GM12878 (cell line): ENCODE results near the gene POLK. TPM values are rescaled to one million over a fixed set of nuclear protein-coding genes. Genes with fewer than 3 reads are reported as not detected.
"Not testable (repeated sequence)": the region's sequence is repeated elsewhere in the genome, so short reads cannot be mapped to it uniquely, and the experiment has no call there.

Source experiments
- ATAC-seq: fragments of 200-7000 bp; cut with Tn5 transposase; 3 replicates; pipeline ENCODE4 v1.9.1; 2020; ENCODE audit warnings: mild to moderate bottlenecking, moderate library complexity
- BruUV-seq: library from RNA; stranded (reverse); fragments of 400-500 nt; replicated peaks from 2 replicates; lab custom pipeline; 2021; lab: Mats Ljungman, UMichigan
- CTCF ChIA-PET: fragments of 300-600 bp; sonication (Branson Sonifier 250); formaldehyde crosslinking; extraction: SDS; loops from one replicate; lab custom pipeline; 2021; ENCODE audit warnings: inconsistent platforms; lab: Yijun Ruan, JAX
- POLR2A ChIA-PET: fragments of 350-600 bp; formaldehyde crosslinking; extraction: SDS; loops from one replicate; lab custom pipeline; 2021; ENCODE audit warnings: inconsistent platforms; lab: Charles Lee
- RAD21 ChIA-PET: fragments of 300-600 bp; sonication (Branson Sonifier 250); formaldehyde crosslinking; loops from one replicate; lab custom pipeline; 2023; ENCODE audit warnings: antibody characterized with exemption; ENCODE audit not compliant: unreplicated experiment; lab: Charles Lee
- SMC1A ChIA-PET: fragments of 300-600 bp; sonication (Branson Sonifier 250); formaldehyde crosslinking; loops from one replicate; lab custom pipeline; 2023; ENCODE audit not compliant: unreplicated experiment, uncharacterized antibody; lab: Charles Lee
- DNase-seq: peaks from one replicate; pipeline ENCODE4 v3.0.0-alpha.2; 2011; ENCODE audit warnings: low read depth, low spot score
- FAIRE-seq: peaks from 3 replicates; lab custom pipeline; 2011; peaks lifted over from hg19 to GRCh38; lab: Jason Lieb, UNC
- H2AFZ ChIP-seq: 2 replicates; pipeline ENCODE4 v1.6.0; 2011; ENCODE audit warnings: low read depth, low read length, control low read depth; ENCODE audit not compliant: control insufficient read depth
- H3K27ac ChIP-seq: 2 replicates; pipeline ENCODE4 v1.5.1; 2011; ENCODE audit warnings: control low read depth; ENCODE audit not compliant: control insufficient read depth, insufficient read depth
- H3K27me3 ChIP-seq, 2 experiments: replicated peaks in 1 of 2; 2 replicates each; pipeline versions ENCODE4 v1.6.0 to v1.6.1; 2011; ENCODE audit warnings: low read length in 1 of 2; ENCODE audit not compliant: control insufficient read depth in 2 of 2, insufficient read depth in 2 of 2
- H3K36me3 ChIP-seq, 2 experiments: 2 replicates each; pipeline ENCODE4 v1.5.1; 2011; ENCODE audit warnings: low read length in 1 of 2; ENCODE audit not compliant: control insufficient read depth in 2 of 2, insufficient read depth in 2 of 2
- H3K4me1 ChIP-seq: 2 replicates; pipeline ENCODE4 v1.6.1; 2011; ENCODE audit warnings: mild to moderate bottlenecking, low read length, moderate library complexity, mixed read lengths; ENCODE audit not compliant: control insufficient read depth, insufficient read depth
- H3K4me2 ChIP-seq: 2 replicates; pipeline ENCODE4 v1.6.0; 2011; ENCODE audit warnings: control low read depth; ENCODE audit not compliant: control insufficient read depth, insufficient read depth
- H3K4me3 ChIP-seq: fragments of 200-600 bp; sonication (generic); 2 replicates; pipeline ENCODE4 v1.5.1; 2016
- H3K79me2 ChIP-seq: 2 replicates; pipeline ENCODE4 v1.6.0; 2011; ENCODE audit warnings: low read length; ENCODE audit not compliant: control insufficient read depth, insufficient read depth
- H3K9ac ChIP-seq: 2 replicates; pipeline ENCODE4 v1.8.0; 2011; ENCODE audit warnings: low read length, control low read depth, mixed read lengths; ENCODE audit not compliant: control insufficient read depth, insufficient read depth
- H3K9me3 ChIP-seq: replicated peaks from 3 replicates; pipeline ENCODE4 v1.5.1; 2011; ENCODE audit warnings: mild to moderate bottlenecking, low read length; ENCODE audit not compliant: control insufficient read depth, insufficient read depth
- H4K20me1 ChIP-seq: 2 replicates; pipeline ENCODE4 v1.6.0; 2011; ENCODE audit not compliant: control insufficient read depth, insufficient read depth
- WRNIP1 ChIP-seq: IDR thresholded peaks from 2 replicates; pipeline ENCODE4 v1.6.1; 2011; ENCODE audit warnings: low read depth, low read length, improper control_type of control experiment, borderline replicate concordance
- YY1 ChIP-seq: IDR thresholded peaks from 2 replicates; pipeline ENCODE4 v1.6.1; 2011; ENCODE audit warnings: low read depth, mild to moderate bottlenecking, low read length
- WGBS: methylation state at CpG from one replicate; pipeline ENCODE4 v1.1.6; 2016; ENCODE audit warnings: low lambda C conversion rate; ENCODE audit not compliant: insufficient replicate concordance, insufficient coverage; ENCODE audit errors: missing lambda C conversion rate; 5-methylcytosine and 5-hydroxymethylcytosine counted together
- in situ Hi-C: fragments of 300-500 bp; cut with MboI; formaldehyde crosslinking; loops from 9 replicates; pipeline ENCODE4 v1.14.3; 2018; ENCODE audit warnings: mixed read lengths
- intact Hi-C: fragments of 100-400 bp; cut with micrococcal nuclease; formaldehyde crosslinking; loops from one replicate; pipeline ENCODE4 v1.14.2; 2022; ENCODE audit not compliant: unreplicated experiment
- polyA plus RNA-seq, 11 experiments: library from polyadenylated mRNA; depleted of rRNA in 4 of 11; unstranded in 6 of 11; stranded (reverse) in 5 of 11; fragments of >200 nt; fragmentation: Nextera tagmentation in 4 of 11; fragmentation: Illumina TruSeq in 1 of 11; extraction: Ambion mirVana in 4 of 11; extraction: Trizol in 1 of 11; gene quantifications; 1 replicate in 1 of 11; 2 replicates in 10 of 11; pipeline versions ENCODE4 v1.2.1 to v1.2.3, GENCODE V29; 2011 to 2016; ENCODE audit warnings: inconsistent platforms in 2 of 11, missing spikeins in 2 of 11, low read depth in 1 of 11
- total RNA-seq, 4 experiments: library from RNA; depleted of rRNA in 3 of 4; stranded (reverse); fragments of >200 nt in 3 of 4; fragmentation: Illumina TruSeq in 1 of 4; extraction: Trizol in 1 of 4; gene quantifications; 2 replicates each; pipeline versions ENCODE4 v1.2.1 to v1.2.3, GENCODE V29; 2013 to 2021

POLK gene
- total and polyA plus RNA-seq, 10 of the 15 experiments (the other 5 are each of a cell fraction or from before 2014, with no cell fraction given): 10.4 to 47.6 (median 29.0) TPM

- CTCF ChIA-PET, ATAC-seq, H3K27ac ChIP-seq, H4K20me1 ChIP-seq, BruUV-seq, H3K9me3 ChIP-seq, H3K36me3 ChIP-seq, intact Hi-C loops, H3K79me2 ChIP-seq, POLR2A ChIA-PET, H3K4me1 ChIP-seq, in situ Hi-C loops, H2AFZ ChIP-seq, FAIRE-seq, SMC1A ChIA-PET, H3K4me3 ChIP-seq, H3K9ac ChIP-seq, H3K27me3 ChIP-seq, DNase-seq, RAD21 ChIA-PET: not testable (repeated sequence)
- WGBS: 82% methylated on average over 11 of the region's 11 CpGs
- peak overlapping the region; percentile 20; the same call in 1 of the 2 replicates for H3K4me2 ChIP-seq
These were observed 99.2 kb downstream of the POLK start for GRCh38 chr5:75610859-75611310.

DNA sequence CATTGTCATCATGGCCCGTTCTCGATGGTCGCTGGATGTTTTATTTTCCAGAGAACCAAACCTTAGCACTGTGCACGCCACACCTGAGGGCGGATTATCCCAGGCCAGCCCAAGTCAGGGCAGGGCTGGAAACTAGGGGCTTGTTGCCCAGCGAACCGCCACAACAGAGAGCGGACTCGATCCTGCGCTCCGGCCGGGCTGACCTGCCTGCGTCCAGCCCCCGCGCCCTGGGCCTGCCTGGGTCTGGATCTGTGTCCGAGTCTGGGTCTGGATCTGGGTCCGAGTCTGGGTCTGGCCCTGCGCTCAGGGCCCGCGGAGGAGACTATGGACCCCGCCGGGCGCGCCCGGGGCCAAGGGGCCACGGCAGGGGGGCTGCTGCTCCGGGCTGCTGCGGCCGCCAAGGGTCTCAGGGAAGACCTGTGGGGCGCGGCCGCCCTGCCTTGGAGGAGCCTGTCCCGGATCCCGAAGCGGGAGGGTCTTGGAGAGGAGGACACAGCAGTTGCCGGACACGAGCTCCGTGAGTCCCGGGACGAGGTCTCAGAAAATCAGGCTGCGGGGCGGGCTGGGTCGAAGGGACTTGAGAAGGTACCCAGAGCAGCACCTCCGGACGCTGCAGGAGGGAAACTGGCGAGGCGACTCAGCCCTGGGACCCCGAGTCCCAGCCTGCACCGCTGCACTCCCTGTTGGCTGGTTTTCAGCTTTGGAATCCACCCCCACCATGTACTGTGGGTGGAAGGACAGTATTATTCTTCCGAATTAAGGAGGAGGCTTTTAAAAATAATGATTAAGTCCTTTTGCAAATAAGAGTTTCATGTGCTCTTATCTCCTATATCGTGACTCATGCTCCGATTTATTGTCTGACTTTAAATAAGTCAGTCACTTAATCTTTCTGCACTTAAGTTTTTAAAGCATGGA, 99.9 kb downstream of the POLK start, which contains the start of gene ANKDD1B:
ANKDD1B (plus strand) TSS at position 143 of the 915 bp plus-strand sequence; CDS start at position 325, 182 bp downstream.
- TF ChIP-seq WRNIP1 (no peak), YY1 (no peak)
- Histone ChIP-seq H3K4me2 (peak within 1 kb of the TSS; percentile 20; the same call in 1 of the 2 replicates), H4K20me1 (no peaks in the 10 kb centered on the region), H3K27me3 (no peaks in the 10 kb centered on the region), H3K79me2 (no peaks in the 10 kb centered on the region), H3K9me3 (no peaks in the 10 kb centered on the region), H3K9ac (no peak within 1 kb of the TSS), H3K36me3 (no peaks in the 10 kb centered on the region), H3K27ac (no peak within 1 kb of the TSS), H2AFZ (no peak within 1 kb of the TSS), H3K4me1 (no peaks in the 10 kb centered on the region), H3K4me3 (peak within 1 kb of the TSS; percentile 5; the same call in 1 of the 2 replicates)
- DNase-seq (no peak), FAIRE-seq (no peak), ATAC-seq (peak; percentile 18)
- SMC1A ChIA-PET: interaction anchor here (0.6 kb wide), 1 partner anchor 158 kb away, joined by 3 read pairs; no protein-coding TSS in a partner anchor
- CTCF ChIA-PET: no interaction called here
- 60% methylated on average over 52 of the region's 52 CpGs for WGBS
- in situ Hi-C loops (no loop called here), intact Hi-C loops (no loop called here)
- RAD21 ChIA-PET: no interaction called here
- no TSS peak for BruUV-seq
- POLR2A ChIA-PET: interaction anchor here (1.2 kb wide), 1 partner anchor 58 kb away, joined by 3 read pairs; no protein-coding TSS in a partner anchor
